Measurements from ENCODE around the gene SLC38A1.
"Not testable (repeated sequence)": the region's sequence is repeated elsewhere in the genome, so short reads cannot be mapped to it uniquely, and the experiment has no call there.

SLC38A1 gene

DNA sequence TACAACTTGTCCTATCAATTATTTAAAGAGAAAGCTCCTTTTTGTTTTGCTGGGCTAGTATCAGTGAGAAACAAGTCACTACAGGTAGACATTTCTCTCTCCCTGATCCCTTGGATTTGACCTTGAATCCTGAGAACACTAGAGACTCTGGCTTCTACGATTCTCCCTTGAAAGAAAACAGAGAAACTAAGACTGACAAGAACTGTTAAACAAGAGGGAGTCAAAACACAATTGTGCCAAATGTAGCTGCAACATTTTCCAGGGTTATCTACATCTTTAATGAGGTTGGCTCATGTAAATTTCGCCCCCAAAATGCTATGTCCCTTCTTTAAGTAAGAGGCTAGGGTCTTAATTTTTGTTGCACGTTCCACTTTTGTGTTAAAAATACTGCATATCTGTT, 62.4 kb downstream of the SLC38A1 start:
- DNase-seq (ENCODE audit: low spot score), result no peak

DNA sequence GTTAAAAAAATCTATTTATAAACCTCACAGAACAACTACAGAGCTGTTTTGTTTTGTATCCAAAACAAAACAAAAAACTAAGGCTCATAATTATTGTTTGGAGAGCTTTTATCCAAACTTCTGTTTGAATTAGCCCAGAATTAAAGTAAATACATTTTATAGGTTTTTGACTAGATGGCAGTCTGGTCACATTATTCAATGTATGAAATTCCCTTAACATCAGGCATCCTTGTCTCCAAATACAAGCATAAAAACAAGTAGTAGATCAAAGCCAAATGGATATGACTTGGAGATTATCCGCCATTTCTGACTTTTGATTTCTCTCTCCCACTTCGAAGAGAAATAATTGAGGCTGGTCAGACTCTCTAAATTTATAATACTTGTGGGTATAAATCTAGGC, 63.5 kb downstream of the SLC38A1 start:
- no peak for DNase-seq (ENCODE audit: low spot score)

DNA sequence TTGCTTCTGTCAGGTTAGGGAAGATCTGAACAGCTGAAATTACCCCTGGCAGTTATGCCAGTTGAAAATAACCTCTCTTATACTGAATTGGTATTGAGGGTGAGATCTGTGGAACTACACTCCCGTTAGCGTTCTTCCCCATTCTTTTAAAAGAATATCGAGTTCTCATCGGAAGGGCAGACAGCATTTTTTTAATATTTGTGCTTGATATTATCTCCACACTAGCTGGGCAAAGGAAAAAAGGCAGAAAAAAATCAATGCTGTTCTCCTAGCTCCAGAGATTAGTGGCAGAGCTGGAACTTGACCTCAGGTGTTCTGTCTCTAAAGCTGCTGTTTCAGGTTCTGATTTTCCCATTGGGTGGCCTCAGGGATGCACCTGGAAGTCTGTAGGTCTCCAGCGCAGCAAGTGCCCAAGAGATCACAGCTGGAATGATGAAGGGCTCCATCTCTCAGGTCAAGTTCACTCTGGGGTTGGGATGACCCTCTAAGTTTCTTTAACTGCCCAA, 67.5 kb downstream of the SLC38A1 start:
- no peak for DNase-seq (ENCODE audit: low spot score)

DNA sequence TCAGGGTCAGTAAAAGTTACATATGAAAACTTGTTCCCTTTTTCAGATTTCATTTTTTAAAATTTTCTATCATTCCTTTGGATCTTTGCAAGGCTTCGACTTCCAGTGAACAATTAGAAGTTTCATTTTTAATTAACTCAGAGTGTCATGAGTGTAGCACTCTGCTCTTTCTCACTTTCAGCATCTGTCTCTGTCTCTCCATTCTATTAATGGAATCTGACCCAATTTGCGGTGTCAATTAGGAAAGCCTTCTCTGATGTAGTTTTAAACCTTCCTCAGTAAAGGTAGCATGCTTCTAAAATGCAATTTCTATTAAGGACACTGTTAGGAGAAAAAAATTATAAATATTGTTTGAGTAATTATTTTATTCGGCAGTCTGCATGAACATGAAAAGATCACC, 68.3 kb downstream of the SLC38A1 start:
- no peak for DNase-seq (ENCODE audit: low spot score)

DNA sequence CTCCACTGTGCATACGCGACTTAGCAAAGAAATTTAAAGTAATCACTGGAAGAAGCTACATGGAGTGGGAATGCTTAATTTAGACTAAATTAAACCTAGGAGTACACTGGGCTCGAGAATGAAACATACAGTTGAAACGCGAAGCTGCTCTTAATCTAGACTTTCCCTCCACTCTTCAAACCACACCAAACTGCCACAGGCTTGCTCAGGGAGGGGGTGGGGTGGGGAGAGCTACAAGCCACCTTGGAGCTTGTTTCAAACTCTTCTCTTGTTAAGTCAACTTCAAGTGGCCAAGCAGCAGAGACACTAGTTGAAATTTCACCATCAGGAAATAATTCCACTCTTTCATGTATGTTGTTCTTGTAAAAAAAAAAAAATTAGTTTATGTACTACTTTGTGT, 69.9 kb downstream of the SLC38A1 start:
- no peak for DNase-seq (ENCODE audit: low spot score)

DNA sequence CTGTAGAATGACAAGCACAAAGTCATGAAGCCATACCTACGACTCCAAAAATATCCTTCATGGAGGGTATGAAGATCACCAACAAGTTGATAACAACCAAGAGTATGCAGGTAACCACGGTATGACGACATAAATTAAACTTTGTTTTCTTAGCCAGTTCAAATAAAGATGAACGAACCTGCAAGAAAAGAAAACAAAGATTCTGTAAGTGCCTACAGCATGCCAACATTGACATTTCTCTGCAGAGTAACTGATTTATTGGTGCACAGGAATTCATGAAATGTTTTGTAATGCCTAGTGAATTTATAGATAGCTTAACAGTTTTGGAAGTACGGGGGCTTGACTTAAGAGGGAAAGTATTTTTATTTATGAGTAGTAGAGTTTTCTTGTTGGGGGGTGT, 71.0 kb downstream of the SLC38A1 start:
- DNase-seq (ENCODE audit: low spot score), result no peak

DNA sequence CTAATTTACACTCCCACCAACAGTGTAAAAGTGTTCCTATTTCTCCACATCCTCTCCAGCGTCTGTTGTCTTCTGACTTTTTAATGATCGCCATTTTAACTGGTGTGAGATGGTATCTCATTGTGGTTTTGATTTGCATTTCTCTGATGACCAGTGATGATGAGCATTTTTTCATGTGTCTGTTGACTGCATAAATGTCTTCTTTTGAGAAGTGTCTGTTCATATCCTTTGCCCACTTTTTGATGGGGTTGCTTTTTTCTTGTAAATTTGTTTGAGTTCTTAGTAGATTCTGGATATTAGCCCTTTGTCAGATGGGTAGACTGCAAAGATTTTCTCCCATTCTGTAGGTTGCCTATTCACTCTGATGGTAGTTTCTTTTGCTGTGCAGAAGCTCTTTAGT, 78.3 kb downstream of the SLC38A1 start:
- DNase-seq (ENCODE audit: low spot score), result not testable (repeated sequence)

DNA sequence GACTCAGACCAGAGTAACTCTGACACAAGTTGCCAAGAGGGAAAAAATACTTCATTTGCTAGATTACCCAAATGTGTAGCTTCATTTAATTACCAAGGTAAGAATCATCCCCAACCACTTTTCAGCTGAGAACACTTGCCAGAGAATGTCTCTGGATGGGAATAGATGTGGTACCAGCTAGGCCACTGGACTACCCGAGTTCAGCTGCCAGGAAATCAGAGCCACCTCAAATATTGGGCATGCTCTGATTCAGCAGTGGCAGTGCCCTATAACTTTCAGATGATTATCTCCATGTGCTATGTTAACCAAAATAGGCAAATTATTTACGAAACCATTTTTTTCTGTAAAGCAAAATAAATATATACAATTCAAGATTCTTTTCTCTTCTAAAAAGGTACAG, 80.7 kb downstream of the SLC38A1 start:
- DNase-seq (ENCODE audit: low spot score), result no peak

DNA sequence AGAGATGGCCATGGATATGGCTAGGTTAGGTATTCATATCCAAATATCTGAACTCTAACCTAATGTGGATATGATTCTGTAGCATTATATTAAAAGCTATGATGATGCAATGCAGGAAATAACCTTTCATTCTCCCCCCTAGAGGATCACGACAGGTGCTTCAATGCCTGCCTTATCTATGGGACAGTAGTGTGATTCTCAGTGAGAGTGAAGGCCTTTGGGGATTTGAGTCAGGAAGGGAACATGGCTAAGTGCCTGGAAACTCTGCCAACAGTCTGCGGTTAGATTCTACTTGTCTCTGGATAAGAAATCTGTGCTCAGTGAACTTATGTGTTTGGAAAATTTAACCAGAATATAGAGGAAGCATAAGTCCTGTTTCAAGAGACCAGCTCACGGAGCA, 81.8 kb downstream of the SLC38A1 start:
- peak; percentile 24 for DNase-seq (ENCODE audit: low spot score)

DNA sequence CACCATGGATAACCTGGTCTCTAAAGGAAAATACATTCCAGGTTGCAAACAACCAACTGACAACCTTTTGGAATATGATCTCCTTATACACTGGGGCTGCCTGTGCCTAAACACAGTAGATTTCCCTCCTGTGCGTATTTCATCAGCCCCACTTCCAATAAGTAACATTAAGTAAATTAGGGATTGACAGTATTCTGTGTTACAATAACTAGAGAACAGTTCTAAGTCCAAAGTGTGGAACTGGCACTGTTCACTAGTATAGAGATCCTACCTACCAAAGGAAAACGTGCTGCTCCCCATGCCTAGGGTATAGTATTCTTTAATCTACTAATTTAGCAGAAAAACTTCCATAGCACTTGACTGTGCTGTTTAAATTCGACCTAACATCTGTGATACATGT, 82.8 kb downstream of the SLC38A1 start:
- no peak for DNase-seq (ENCODE audit: low spot score)

DNA sequence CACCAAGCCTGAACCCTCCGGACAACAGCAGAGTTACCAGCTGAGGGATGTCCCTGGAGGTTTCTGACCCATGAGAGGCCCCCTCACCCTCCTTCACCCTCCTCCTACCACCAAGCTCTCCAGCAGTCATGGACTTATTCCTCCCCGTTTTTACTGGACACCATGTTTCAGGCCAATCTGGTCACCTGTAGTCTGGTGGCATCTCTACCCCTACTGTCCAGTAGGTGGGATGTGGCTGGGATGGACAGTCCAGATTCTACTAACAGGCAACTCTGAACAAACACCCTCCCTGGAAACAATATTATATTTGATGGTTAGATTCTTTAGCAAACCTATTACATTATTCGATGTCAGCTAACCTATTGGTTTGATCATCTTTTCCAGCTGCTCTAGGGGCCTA, 83.2 kb downstream of the SLC38A1 start:
- DNase-seq (ENCODE audit: low spot score), result no peak

DNA sequence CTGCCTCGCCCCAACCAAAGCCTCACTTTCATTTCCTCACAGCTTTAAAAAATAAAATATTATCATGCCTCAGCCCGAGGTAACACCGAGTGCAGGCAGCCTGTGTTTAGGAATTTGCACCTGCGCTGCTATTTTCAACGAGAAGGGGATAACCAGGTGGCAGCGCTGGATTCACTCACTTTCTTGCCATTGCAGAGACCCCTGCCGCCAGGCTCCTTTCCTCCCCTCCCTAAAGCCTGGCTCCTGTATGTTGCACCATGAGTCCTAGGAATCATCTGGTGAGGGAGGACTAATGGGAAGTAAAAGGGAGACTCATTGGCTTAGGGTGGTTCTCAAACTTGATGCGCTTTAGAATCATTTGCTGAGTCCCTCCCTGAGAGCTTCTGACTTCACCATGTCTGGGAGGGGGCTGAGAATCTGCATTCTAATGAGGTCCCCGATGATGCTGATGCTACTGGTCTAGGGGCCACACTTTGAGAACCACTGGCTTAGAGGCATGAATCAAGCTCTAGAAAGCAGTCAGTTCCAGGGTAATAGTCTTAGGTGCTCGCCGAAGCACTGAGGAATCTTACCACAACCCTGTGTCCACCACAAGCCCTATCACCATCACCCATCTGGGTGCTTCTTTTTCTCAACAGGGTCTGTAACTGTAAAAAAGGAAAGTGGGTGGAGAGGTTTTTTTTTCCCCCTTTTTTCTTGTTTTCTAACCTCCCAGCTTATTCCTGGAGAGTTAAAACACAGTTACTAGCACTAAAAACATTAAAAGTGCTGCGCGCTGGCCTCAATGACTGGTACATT, 83.8 kb downstream of the SLC38A1 start:
- DNase-seq (ENCODE audit: low spot score), result no peak

DNA sequence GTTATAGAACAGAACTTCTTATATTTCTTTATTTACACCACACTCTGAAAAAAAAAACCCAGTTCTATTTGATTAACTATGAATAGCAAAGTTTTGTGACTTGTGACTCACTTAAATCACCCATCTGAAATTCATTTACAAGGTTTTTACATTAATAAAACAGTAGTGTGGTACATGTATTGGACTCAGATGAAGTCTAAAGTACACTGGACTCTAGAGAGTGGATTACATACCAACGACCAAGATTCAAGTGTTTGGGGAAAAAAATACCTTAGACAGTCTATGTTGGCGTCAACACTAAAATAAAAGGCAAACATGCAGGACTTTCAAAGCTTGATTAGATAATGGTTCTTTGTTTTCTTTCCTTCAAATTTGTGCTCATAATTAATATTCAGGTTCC, 85.7 kb downstream of the SLC38A1 start:
- DNase-seq (ENCODE audit: low spot score), result no peak

DNA sequence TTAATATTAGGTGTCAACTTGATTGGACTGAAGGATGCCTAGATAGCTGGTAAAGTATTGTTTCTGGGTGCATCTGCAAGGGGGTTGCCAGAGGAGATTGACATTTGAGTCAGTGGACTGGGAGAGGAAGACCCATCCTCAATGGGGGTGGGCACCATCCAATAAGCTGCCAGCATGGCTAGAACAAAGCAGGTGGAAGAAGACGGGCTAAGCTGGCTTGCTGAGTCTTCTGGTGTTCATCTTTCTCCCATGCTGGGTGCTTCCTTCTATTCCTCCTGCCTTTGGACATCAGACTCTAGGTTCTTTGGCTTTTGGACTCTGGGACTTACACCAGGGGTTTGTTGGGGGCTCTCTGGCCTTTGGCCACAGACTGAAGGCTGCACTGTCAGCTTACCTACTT, 87.4 kb downstream of the SLC38A1 start:
- no peak for DNase-seq (ENCODE audit: low spot score)

DNA sequence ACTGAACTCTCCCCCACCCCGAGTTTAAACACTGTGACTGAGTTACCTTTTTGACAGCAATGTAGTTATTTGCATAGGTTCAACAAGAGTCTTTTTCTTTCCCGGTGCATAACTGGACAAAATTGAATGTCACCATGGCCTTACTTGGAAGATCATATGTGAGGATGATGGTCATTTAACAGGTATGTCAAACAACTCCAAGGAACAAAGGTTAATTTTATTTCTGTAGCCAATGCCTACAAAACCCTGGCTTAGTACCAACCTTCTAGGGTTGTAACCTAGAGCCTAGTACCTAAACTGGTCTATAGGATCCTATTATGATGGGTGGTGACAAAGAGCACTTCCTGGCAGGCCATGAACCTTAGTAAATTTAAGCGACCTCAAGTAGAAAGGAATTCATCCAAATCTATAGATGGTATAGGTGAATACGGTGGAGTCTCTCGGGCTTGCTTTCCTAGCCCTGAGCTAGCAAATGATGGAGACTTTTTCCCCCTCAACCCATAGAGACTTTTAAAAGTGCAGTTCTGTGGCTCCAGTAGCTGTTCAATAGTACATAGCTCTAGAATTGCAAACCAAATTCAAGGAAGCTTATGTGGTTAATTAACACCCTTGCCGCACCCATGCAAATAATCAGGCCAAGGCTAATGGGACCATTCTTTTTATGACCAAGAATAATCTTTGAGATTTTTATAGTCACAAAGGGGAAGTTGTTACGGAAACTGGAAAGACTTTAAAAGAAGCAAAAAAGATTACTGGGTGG, 89.0 kb downstream of the SLC38A1 start:
- DNase-seq (ENCODE audit: low spot score), result no peak

DNA sequence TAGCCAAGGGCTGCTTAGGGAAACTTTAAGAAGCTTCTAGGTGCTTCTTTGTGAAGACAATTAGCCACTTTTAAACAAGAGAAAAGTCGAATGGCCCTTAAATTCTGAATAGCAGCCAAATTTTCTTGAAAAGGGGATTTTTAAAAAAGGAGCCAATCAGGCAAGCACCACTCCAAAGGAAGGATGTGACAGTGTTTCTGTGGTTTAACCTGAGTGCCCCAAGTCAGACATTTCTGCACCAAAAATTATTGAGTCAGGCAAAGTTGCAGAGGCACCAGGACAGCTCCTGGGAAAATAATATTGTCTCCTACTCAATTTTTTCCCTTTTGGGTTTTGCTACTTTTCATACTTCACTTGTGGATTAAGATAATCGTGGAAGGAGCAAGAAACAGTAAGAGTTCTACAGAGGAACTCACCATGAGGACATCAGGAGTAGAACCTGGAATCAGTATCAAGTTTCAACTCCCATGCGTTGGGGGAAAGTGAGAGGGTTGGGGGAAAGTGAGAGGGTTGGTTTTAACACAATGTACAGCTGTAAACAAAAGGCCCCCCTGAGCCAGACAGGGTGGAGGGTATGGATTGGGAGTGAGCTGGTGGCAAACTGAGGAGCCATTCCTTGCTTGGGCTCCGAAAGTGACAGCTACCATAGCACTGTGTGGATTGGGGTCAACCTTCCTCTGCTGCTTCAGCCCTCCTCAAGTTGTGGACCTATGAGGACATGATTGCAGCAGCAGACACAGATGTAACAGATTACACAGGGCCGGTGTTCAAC, 90.8 kb downstream of the SLC38A1 start:
- DNase-seq (ENCODE audit: low spot score), result no peak

DNA sequence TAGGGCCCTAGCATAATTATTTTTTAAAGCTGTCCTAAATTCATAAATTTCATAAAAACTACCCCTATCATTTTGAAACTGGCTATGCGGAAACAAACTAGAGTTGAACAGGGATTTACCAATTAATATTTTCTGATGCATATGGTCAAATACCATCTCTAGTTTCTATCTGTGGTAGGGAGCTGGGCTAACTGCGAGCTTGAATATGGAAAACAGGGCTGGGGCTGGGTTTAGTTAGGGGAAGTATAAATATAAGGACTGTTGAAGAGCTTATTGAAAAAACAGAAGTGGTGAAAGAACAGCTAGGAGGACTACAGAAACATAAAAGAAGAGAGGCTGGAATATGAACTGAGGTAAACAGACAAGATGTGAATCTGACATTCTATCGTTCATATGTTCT, 91.8 kb downstream of the SLC38A1 start:
- DNase-seq (ENCODE audit: low spot score), result no peak

DNA sequence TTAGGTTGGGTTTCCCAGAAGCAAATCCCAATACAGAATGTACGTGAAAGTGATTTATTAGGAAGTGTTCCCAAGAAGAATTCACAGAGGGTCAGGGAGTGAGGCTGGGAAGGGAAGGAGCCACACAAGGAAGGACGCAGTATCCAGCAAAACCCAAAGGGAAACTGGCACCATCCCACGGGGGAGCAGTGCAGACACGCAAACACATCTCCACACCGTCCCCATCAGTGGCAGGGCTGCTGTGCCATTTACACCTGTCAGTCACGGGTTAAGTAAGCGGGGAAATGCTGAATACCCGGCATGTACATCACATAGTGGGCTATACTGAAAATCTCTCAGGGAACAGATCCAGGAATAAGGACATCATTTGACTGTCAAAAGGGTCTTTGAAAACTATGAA, 93.9 kb downstream of the SLC38A1 start:
- DNase-seq (ENCODE audit: low spot score), result no peak

DNA sequence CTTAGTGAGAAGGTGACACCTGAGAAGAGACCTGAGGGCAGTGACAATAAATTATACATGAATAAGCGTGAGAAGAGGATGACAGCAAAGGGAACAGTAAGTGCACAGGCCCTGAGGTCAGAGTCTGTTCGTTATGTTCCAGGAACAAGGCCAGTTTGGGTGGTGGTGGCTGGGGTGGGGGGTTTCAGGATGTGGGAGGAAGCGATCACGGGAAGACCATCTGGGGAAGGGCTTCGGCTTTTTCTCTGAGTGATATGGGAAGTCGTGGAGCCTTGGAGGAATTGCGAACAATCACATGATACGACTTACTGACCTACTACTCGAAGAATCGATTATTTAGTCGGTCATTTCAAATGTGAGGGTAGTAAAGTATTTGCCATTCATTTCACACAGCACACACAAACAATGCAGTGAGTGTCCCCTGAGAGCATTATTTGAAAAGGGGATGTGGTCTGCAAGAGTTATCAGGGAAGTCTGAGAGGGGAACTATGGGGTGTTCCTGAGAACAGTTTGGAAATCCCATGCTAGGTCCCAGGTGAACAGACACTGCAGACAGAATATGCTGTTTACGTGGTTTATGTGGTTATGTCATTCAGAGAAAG, 94.7 kb downstream of the SLC38A1 start:
- DNase-seq (ENCODE audit: low spot score), result no peak

DNA sequence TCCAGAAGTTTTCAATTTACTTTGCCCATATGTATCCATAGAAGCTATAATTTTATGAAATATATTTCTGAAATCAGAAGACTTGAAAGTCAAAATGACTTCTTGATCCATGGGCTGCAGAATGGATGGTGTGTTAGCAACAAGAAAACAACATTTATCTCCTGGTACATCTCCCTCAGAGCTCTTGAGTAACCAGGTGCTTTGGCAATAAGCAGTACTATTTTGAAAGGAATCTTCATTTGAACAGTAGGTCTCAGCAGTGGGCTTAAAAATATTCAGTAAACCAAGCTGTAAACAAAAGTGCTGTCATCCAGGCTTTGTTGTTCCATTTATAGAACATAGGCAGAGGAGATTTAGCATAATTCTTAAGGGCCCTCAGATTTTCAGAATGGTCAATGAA, 100.4 kb downstream of the SLC38A1 start:
- DNase-seq (ENCODE audit: low spot score), result no peak

DNA sequence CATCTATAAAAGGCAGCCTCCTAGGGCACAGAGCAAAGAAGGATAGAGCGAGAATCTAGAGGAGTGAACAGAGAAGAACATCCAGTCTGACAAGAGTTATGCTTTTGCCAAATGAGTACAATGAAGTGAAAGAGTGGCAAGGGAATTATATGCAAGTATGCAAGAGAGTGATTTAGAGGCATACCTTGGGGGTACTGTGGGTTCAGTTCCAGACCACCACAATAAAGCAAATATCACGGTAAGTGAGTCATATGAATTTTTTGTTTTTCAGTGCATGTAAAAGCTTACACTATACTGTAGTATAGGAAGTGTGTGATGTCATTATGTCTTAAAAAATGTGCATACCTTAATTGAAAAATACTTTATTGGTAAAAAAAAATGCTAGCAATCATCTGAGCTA, 101.4 kb downstream of the SLC38A1 start:
- DNase-seq (ENCODE audit: low spot score), result no peak

DNA sequence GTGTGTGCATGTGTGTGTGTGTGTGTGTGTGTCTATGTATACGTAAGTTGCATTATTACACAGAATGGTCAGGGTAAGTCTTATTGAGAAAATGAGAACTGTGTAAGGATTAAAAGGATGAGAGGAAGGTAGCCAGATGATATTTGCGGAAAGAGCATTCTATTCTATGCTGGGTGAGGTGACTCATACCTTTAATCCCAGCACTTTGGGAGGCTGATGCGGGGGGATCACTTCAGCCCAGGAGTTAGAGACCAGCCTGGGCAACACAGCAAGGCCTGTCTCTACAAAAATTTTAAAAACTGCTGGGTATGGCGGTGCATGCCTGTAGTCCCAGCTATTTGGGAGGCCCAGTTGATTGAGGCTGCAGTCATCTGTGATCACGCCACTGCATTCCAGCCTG, 103.7 kb downstream of the SLC38A1 start:
- no peak for DNase-seq (ENCODE audit: low spot score)

Data from kidney tubule cell (primary cell).